HG03045 (cell line): Measurements from ENCODE around the gene APPL2.
"Not testable (repeated sequence)": the region's sequence is repeated elsewhere in the genome, so short reads cannot be mapped to it uniquely, and the experiment has no call there.

Source experiments
- ATAC-seq: cut with Tn5 transposase; IDR thresholded peaks from one replicate; pipeline ENCODE4 v1.9.1; 2021; ENCODE audit warnings: mild to moderate bottlenecking, moderate library complexity; ENCODE audit not compliant: unreplicated experiment

Gene APPL2

DNA sequence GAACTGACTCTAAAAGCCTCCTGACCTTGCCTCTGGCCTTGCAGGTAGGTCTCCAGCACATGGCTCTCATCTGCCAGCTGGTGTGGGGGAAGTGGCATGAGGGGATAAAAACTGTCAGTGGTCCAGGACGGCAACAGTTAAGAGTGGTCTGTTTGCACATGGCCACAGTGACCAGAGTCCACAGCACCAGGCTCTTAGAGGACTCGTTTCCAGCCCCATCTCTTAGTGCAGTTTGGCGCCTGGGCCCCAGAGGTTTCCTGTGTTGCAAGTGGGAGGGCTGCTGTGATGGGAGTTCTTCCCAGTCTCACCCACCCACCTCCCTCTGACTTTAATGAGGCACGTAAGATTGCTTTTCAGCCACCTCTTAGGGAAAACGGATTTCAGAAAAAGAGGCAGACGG, 37.0 kb downstream of the APPL2 start:
- no peak for ATAC-seq

DNA sequence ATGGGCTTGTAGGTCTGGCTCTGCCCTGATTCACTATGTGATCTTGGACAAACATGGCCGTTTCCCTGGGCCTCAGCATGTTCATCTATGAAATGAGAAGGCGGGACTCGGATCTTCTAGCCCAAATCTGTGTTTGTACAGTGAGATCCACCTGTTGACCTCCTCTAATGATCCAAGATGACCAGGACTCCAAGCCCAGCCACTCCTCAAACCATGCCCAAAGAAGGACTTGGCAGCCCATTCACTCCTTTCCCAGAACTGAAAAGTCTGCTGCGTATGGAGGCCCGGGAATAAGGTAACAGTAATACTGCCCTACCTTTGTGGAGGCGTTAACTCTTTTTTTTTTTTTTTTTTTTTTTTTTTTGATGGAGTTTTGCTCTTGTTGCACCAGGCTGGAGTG, 39.9 kb downstream of the APPL2 start:
- no peak for ATAC-seq

DNA sequence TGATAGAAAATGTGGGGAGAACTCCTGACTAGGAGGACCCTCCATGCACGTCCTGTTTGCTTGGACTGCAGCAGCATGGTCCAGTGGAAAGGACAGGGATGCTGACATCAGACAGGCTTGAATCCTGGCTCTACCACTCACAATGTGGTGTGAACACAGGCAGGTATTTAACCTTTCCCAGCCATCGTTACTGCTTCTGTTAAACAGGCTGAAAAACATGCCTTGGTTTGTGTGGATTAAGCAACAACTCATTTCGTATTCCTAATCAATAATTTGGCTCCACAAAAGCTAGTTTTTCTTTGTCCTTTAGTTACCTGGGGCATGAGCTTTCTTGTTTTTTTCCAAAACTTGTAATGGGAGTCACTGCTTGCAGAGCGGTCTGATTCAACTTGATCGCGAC, 41.0 kb downstream of the APPL2 start:
- ATAC-seq = no peak

DNA sequence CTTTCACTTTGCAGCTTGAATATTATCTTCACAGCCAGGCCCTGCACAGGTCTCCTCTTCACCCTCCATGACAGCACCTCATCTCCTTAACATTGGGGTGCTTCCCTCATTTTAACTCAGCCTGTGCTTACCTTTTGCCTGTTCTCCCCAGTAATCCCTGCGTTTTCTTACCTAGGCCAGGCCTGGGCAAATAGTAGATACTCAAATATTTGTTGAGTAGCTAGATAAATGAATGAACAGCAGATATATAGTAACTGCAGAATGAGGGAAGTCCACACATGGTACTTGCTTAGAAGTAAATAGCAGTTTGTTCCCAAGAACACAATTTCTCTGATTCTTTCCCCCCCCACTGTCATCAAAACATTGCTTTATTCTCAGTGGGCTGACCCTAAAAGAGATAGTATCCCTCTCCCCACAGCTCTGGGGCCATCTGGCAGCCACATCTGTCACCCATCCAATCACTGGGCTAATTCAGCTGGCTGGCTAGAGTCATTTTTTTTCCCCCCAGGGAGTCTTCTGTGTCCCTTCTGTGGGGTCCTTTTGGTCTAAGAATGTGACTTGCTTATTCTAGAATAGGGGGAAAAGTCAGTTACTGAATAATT, 43.2 kb downstream of the APPL2 start:
- ATAC-seq = no peak

DNA sequence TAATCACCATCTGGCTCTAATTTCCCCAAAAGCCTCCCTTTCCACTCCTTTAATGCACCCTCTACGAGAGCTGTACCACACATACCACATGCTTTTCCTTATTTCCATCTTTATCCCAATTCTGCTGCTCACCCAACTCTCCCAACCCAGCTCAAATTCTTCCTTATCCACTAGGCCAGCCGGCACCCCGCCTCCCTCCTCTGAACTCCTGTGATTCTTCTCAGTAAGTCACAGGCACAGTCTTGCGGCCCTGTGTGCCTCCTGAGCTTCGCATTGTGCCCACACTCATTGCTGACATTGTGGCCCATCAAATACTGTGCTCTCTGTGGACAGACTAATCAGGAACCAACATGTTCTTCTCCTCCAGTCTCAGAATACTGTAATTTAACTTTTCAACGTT, 45.4 kb downstream of the APPL2 start:
- no peak for ATAC-seq

DNA sequence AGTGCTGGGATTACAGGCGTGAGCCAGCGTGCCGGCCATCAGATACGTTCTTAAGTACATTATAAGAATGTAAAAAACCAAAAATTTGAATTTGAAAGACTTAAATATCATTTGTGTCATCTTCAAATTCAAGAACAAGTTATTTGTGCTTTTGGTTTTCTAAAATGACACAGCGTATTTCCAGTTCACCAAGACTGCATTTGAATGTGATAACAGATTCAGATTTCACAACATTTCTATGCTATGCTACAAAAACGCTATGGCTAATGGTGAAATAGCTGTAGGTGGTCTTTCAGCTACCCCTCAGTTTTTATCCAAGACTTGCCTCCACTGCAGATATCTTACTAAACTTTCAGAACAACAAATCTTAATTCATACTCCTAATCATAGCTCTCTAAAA, 46.7 kb downstream of the APPL2 start:
- ATAC-seq = no peak

DNA sequence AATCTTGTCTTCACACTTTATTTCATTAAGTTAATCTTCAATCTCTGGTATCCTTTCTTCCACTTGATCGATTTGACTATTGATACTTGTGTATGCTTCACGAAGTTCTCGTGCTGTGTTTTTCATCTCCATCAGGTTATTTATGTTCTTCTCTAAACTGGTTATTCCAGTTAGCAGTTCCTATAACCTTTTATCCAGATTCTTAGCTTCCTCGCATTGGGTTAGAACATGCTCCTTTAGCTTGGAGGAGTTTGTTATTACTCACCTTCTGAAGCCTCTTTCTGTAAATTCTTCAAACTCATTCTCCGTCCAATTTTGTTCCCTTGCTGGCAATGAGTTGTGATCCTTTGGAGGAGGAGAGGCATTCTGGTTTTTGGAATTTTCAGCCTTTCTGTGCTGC, 52.0 kb downstream of the APPL2 start:
- ATAC-seq = not testable (repeated sequence)

DNA sequence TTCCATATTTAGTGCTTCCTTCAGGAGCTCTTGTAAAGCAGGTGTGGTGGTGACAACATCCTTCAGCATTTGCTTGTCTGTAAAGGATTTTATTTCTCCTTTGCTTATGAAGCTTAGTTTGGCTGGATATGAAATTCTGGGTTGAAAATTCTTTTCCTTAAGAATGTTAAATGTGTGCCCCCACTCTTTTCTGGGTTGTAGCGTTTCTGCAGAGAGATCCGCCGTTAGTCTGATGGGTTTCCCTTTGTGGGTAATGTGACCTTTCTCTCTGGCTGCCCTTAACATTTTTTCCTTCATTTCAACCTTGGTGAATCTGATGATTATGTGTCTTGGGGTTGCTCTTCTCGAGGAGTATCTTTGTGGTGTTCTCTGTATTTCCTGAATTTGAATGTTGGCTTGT, 52.6 kb downstream of the APPL2 start:
- ATAC-seq = not testable (repeated sequence)

DNA sequence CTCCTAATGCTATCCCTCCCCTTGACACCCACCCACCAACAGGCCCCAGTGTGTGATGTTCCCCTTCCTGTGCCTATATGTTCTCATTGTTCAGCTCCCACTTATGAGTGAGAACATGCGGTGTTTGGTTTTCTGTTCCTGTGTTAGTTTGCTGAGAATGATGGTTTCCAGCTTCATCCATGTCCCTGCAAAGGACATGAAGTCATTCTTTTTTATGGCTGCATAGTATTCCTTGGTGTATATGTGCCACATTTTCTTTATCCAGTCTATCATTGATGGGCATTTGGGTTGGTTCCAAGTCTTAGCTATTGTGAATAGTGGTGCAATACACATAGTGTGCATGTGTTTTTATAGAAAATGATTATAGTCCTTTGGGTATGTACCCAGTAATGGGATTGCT, 56.9 kb downstream of the APPL2 start:
- not testable (repeated sequence) for ATAC-seq

DNA sequence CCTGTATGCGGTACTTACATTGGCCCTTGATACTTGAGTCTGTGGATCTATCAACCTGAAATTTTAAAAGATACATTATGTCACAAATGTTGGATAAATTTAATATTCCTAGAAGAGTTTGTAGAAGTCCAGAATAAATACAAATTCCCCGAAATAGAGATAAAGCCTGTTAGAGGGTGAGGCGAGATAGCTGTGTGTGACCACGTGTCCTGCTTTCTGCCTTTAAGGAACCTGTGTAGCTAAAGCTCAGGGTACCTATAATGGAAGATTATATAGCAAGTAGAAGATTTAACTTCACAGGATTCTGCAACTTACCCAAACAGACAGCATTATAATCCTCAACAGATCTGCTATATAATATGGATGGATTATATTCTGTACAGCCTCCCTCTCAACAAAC, 58.8 kb downstream of the APPL2 start:
- no peak for ATAC-seq

DNA sequence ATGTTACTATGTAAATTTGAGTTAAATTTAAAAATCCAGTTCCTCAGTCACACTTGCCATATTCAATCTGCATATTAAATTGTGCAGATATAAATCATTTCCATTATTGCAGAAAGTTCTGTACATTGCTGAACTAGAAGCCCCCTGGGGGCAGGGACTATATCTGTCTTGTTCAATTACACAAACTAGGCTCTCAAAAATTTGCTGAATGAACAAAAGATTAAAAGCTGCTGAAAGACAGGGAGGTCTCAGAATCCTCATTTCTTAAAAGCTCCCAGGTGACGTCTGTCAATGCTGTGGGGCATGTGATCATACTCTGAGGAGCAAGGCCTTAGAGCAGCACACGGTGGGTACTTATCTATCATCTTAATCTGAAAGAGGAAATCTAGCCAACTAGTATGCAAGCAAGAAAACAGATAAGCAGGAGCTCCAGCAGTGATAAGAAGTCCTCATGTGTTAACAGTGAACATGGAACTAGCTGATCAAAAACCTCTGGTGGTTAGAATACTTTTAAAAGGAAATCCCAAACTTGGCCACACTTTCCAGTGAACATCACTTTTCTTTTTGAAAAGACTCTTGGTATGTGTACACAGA, 60.5 kb downstream of the APPL2 start:
- ATAC-seq = no peak

DNA sequence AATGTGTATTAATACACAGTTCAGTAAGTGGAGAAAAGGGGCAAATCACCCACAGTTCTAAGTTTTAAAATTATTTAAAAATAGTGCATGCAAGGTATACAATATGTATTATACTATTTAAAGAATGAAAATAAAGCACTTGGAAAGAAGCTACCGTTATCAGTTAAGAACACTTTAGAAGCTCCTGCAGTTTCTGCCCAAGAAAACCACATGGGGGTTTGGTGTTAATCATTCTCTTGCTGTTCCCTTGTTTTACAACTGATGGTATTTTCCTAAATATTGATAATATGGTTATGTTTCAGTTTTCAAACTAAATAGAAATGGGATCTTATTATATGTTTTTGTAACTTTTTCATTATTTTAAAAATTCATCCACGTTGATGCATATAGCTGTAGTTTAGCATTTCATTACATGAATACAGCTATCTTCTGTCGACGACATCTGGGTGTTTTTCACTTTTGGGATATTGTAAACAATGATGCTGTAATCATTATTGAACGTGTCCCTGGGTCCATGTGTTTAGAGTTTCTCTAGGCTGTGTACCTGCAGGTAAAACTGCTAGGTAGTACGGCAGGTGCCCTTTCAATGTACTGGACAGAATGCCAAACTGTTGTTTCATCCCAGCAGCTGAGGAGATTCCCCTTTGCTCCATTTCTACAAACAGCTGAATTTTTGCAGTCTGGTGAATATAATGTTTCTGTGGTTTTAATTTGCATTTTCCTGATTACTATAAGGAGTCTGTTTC, 64.1 kb downstream of the APPL2 start:
- ATAC-seq = no peak

DNA sequence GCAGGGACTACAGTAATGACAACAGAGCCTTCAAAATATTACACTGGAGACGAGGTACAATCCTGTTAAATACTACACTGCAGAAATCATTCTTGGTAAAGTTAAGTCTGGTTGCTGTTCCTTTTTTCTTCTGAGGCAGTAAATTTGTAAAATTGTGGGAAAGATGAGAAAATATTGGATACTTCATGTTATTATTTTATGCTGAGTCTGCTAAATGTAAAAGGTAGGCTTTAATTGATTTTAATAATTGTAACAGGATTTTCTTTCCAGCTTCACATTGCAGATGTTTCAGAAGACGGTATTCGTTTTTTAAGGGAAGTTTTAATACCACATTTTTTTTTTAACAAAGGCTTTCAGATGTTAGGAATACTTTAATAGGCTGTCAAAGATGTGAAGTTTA, 65.8 kb downstream of the APPL2 start:
- ATAC-seq = no peak

DNA sequence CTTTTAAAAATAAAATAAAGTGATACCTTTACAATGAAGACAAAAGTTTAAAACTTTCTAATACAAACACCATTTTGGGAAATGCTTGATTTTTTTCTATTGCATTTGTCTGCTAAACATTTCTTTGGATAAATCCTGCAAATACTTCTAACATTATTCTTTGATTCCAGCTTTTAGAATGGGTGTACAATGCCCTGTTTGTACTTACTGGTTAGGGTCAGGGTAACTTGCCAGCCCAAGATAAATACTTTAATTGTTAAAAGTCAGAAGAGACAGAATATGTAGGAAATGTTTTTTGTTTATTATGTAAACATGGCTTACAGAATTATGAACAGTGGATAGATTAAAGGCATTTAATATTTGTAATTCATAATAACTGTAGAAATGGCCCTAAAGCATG, 68.0 kb downstream of the APPL2 start:
- no peak for ATAC-seq

DNA sequence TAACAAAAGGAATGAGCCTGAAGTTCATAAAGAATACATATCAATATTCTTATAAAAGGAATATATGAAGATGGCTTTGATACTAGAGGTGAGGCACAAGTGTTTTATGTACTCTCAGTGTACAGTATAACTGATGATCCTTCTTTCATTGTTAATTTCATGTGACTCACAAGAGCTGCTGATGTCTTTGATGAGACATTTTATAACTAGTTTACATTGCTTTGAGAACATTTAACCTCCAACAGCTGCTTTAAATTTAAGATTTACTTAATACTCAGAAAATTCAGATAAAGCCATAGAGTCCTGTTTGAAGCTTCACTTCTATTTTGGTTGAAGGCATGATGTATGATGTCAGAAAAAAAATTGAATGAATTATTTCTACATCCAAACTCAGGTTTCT, 68.6 kb downstream of the APPL2 start:
- no peak for ATAC-seq

DNA sequence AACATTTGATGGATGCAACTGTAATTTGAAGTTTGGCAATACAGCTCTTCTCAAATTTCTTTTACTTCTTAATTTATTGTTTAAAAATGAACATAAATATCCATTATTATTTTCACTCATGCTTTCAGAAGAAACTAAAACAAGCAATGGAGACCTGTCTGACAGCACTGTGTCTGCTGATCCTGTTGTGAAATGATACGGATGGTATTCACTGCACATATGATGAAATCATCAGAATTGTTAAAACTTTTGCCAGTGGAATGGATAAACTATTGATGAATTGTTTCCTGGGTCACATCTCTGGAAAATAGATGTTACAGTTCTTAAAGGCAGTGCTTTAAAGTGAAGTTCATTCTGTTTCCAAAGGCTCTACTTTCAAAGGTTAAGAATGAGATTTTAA, 69.2 kb downstream of the APPL2 start:
- ATAC-seq = no peak

DNA sequence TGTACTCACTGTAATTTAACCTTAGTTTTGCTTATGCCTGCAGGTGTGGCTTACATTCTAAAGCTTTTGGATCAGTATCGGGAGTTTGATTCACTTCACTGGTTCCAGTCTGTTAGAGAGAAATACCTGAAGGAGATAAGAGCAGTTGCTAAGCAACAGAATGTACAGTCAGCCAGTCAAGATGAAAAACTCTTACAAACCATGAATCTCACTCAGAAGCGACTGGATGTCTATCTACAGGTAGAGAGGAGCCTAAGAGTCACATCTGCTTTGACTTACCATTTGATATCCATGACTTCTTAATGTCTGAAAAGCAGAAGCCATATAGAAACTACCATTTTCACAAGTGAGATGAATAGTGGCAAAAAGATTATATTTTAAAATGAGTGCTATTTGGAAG, 71.9 kb downstream of the APPL2 start:
- ATAC-seq = no peak

DNA sequence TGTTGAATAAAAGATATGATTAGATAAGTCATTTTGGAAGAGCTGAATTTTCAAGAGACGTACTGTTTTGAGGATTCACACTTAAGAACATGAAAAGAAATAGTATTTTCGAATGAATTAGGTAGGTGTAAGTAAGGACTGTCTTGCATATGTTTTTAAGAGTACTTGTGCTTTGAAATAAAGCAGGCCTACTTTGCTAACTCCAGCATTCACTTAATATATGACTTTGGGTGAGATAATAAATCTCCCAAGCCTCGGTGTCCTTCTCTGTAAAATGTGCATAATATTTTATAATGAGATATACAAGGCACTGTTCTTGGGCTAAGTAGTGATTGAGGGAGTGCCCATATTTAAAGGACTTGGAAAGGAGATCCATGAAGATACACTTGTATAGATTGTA, 73.8 kb downstream of the APPL2 start:
- ATAC-seq = no peak

DNA sequence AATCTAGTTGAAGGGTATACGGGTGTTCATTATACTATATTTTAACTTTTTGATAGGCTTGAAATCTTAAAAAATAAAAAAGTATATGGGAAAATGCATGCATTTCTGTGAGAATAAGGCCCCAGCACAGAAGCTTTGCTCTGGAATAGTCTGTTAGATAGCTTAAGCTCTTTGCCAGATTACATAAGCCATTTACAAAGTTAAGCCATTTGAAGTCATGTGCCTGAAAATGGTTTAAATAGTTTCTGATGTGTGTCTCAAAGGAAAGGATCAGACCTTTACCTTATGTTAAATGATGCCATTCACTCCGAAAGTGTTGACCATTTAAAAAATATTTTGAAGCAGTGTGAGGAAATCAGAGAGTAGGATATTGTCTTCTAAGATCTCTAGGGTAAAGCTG, 77.1 kb downstream of the APPL2 start:
- no peak for ATAC-seq

DNA sequence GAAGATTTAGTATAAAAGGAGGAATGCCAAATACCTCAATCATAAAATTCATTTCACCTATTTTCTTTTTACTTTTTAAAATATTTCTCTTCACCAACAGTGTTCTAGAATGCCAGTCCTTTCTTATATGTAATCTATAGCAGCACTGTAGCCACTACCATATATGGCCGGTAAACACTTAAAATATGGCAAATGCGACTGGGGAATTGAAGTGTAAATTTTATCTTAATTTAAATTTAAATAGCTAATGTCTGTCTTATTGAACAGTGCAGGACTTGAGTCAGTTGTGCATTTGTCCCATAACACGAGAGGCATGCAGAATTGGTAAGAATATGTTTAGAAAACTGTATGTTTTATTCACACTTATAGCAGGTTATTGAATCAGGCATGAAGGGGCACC, 78.4 kb downstream of the APPL2 start:
- ATAC-seq = no peak

DNA sequence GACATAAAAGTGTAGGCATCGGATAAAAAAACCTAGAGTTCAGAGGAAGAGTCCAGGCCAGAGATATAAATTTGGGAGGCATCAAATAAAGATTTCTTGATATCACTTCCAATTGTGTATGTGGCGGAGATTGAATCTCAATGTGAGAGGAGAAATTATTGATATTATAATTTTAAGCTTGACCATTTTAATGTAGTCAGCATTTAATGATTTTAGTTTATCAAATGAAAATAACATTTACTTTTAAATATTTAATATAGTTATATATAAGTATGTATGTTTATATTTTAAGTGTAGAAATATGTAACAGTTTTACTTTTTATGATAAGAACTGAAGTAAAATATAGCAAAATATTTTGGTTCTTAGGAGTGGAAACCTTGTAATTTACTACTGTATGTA, 79.7 kb downstream of the APPL2 start:
- no peak for ATAC-seq

DNA sequence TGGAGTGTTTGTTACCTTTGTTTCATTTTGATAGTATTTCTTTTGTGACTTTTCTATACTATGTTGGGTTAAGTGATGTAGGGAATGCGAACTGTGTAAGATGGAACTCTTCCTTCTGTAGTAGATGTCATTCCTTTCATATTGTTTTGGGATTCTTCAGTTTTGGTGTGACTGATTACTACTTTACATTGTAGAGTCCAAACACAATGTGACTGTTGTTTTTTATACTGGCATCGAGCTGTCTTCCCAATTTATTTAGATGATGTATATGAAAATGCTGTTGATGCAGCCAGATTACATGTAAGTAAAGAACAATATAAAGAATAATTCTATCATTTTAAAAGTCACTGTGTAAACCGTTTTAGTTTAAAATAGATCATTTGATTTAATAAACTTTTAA, 93.7 kb downstream of the APPL2 start:
- no peak for ATAC-seq
